Measurements from ENCODE around the gene FAM186B. TPM values are rescaled to one million over a fixed set of nuclear protein-coding genes. Genes with fewer than 3 reads are reported as not detected.
"Not testable (repeated sequence)": the region's sequence is repeated elsewhere in the genome, so short reads cannot be mapped to it uniquely, and the experiment has no call there.

The FAM186B gene, protein sequence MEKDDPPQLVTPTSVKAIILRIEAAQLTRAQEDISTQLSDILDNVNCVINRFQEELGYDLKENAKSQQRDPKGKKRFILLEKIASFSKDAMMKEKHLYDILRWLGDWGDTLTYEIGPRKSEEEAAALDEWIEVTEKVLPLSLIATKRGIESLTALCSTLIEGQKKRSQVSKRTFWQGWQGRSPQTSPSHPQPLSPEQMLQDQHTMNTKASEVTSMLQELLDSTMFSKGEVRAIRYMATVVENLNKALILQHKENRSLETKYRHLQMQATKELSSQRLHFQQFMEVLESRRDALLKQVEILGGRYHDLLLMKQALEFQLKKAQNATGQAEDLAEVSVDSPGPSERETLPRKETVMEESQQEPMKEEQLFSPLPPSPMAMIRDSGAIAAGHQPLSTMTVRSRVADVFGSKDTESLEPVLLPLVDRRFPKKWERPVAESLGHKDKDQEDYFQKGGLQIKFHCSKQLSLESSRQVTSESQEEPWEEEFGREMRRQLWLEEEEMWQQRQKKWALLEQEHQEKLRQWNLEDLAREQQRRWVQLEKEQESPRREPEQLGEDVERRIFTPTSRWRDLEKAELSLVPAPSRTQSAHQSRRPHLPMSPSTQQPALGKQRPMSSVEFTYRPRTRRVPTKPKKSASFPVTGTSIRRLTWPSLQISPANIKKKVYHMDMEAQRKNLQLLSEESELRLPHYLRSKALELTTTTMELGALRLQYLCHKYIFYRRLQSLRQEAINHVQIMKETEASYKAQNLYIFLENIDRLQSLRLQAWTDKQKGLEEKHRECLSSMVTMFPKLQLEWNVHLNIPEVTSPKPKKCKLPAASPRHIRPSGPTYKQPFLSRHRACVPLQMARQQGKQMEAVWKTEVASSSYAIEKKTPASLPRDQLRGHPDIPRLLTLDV
- 1.8 TPM for polyA plus RNA-seq (ENCODE audit: insufficient read length)

DNA sequence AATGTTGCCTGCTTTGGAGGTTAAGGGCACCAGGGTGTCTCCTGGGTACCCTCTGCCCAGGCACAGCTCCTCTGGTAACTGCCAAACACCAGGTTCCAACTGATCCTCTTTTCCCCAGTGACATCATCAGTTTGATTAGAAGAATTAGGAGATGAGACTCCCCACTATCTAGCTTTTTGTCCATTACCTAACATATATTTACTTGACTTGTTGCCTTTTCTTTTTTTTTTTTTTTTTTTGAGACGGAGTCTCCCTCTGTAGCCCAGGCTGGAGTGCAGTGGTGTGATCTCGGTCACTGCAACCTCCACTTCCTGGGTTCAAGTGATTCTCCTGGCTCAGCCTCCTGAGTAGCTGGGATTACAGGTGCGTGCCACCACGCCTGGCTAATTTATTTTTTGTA is at the start of gene FAM186B:
TSS of gene FAM186B (minus strand) at position 101 of the 400 bp plus-strand sequence. CDS start 162 bp downstream, outside the sequence.
- DNase-seq (ENCODE audit: low read depth) = not testable (repeated sequence)

- no peak for DNase-seq (ENCODE audit: low read depth)
Observed at GRCh38 chr12:49654715-49655114, 49.3 kb upstream of the FAM186B start.

GRCh38 chr12:49652921-49653520 is 47.6 kb upstream of the FAM186B start:
- DNase-seq (ENCODE audit: low read depth) = no peak

GRCh38 chr12:49651855-49652254 is 46.4 kb upstream of the FAM186B start:
- no peak for DNase-seq (ENCODE audit: low read depth)

DNA sequence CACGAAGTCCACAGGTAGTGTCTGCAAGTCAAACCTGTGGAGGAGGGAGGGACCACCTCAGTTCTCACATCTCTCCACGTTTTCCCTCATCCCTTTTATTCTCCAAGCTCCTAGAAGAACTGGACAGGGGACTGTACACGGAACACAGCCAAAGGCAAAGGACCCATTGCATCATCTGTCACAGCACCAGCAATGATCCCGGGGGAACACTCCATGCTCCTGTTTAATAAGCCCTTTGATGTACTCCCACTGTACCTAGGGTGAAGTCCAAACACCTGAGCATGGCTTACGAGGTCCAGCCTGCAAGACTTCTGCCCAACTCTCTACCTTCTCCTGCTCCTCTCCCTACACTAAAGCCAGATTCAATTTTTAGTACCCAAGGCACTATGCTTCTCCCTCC is 44.5 kb upstream of the FAM186B start:
- DNase-seq (ENCODE audit: low read depth) = no peak

GRCh38 chr12:49649445-49649844 is 44.0 kb upstream of the FAM186B start:
- DNase-seq (ENCODE audit: low read depth) = no peak

DNA sequence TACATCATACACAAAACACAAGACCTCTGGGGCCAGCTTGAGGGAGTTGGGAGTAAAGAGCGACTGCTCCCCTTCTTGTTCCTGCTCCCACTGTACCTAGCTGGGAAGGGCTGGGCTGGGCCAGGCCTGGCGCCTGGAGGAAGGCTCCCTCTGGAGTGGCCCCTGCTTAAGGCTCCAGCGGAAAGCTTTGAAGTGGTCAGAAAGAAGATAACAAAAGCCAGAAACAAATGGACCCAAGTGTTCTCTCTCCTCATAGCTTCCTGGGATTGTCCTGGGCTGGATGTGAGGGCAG is 43.2 kb upstream of the FAM186B start:
- DNase-seq (ENCODE audit: low read depth) = no peak

GRCh38 chr12:49647827-49648711 is 42.6 kb upstream of the FAM186B start:
- DNase-seq (ENCODE audit: low read depth) = no peak

DNA sequence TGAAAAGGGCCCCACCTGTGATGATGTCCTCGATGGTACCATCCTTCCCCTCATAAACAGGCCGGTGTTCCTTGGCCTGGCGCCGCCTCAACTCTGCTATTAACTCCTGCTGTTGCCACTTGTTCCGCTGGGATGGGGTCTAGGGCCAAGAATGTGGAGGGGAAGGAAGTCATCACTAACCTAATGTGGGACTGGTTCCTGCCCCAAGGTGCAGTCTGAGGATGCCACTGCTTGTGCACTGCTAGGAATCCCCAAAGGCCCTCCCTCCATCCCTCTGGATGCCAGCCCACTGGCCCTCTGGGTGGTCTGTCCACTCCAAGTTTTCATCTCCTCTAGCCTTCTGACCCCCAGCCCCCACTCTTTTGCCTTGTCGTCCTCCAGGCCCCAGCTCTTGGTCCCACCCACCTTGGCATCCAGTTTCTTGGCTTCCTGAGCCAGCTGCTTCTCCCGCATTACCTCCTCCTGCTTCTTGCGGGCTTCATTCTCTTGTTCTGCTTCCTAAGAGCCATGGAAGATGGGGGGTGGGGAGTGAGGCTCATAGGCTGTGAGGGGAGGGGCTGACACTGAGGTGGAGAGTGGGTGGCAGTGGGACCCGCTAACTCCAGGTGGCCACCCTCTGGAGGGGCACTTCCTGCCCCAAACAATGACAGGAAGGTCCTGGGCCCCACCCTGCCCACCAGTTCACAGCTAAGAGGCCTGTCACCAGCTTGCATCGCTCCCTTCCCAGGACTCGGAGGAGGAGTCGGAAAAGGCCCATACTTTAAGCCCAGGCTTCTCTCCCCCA is 41.6 kb upstream of the FAM186B start:
- no peak for DNase-seq (ENCODE audit: low read depth)

GRCh38 chr12:49646331-49646830 is 40.9 kb upstream of the FAM186B start:
- no peak for DNase-seq (ENCODE audit: low read depth)

DNA sequence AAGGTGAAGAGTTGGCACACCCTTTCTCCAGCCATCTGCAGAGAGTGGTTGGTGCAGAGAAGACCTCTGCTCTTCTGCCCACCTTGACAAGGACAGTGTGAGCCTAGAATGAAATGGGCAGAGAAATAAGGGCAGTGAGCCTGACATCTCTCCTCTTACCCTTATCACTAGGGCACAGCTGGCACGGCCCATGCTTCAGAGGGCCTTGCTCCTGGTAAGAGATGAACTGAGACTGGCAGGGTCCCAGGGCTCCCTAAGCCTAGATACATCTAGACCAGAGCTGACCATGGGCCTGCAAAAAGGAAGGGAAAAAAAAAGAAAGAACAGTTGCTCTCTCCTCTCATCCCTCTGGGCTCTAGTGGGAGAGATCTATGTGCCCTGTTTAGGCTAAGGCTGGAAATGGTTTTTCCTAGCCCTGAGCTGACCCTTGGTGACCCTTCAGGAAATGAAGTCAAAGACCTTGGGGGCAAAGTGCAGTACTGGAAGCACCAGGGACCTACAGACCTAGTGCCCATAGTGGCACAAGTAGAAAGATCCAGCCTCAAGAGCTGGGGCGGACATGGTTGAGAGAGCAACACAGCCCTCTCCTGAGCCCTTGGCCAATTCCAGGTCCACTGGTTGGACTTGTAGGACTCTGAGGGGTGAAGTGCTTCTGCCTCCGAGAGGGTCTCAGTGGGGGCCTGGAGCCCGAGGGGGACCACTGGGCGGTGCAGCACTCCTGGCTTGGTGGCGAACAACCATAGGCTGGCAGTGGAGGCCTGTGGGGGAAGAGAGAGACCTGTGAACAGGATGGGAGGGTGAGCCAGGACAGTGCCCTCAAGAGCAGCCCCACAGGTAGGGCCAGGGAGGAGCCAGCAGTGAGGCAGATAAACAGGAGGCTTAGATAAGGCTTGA is 40.0 kb upstream of the FAM186B start:
- DNase-seq (ENCODE audit: low read depth) = no peak

DNA sequence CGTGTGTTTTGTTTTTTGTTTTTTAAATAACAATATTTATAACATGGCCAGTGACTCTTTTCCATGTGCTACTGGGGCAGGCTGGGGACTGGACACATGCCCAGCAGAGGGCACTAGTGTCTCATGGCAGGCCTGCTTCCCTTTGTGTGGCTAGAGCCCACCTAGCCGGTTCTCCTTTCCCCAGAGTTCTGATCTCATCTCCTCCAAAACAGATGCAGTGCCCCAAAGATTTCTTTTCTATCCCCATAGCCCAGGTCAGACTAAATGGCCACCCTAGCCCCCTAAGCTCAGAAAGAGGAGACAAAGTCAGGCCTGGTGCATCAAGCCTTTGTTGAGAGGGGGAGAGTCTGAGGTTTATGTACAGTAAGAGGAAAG is 39.2 kb upstream of the FAM186B start:
- DNase-seq (ENCODE audit: low read depth) = no peak

- DNase-seq (ENCODE audit: low read depth) = no peak
Observed at GRCh38 chr12:49643961-49644619, 38.7 kb upstream of the FAM186B start.

GRCh38 chr12:49643135-49643534 is 37.7 kb upstream of the FAM186B start:
- no peak for DNase-seq (ENCODE audit: low read depth)

- DNase-seq (ENCODE audit: low read depth) = no peak
Observed at GRCh38 chr12:49642370-49642802, 36.9 kb upstream of the FAM186B start.

GRCh38 chr12:49641748-49642369 is 36.4 kb upstream of the FAM186B start:
- DNase-seq (ENCODE audit: low read depth) = no peak

DNA sequence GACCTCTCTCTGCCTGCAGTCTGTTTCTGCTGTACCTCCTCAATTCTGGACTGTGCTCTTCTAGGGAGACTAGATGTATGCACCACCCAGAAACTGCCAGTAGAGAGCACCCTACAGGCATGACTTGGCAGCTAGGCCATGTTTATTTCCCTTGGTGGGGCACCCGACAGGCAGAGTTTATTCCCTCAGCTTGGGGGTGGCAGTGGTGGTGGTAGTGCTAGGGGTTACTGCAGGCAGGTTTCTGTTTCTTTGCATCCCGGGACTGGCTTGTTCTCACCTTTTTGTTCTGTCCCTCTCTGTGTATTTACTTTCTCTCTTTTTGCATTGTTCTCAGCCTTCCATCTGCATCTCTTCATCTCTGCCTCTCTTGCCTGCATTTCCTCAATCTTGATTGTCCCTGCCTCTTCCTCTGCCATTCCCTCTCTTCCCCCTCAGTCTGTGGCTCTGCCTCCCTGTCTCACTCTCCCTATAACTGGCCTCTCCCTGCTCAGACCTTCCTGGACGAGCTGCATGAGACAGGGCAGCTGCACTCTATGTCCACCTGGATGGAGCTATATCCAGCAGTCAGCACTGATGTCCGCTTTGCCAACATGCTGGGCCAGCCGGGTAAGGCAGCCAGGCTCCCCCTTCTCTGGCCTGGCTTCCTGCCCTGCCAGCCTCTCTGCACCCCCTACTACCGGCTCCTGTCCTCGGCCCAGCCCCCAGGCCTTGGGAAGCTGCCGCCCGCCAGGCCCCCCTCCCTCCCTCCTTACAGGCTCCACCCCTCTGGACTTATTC is 31.7 kb upstream of the FAM186B start:
- DNase-seq (ENCODE audit: low read depth) = no peak

DNA sequence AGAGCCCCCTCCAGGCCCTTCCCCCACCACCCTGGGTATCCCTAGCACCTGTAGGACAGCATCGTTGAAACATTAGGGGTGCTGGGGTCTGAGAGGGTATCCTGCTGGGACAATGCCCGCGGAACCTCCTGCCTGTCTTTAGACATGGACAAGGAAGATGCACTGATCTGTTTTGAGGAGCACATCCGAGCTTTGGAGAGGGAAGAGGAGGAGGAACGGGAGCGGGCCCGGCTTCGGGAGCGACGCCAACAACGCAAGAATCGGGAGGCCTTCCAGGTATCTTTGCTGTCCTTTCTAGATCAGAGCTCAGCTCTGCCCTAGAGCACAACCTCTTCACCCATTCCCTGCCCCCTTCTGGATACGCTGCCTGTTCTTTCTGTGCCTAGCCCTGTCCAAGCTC is 31.1 kb upstream of the FAM186B start:
- DNase-seq (ENCODE audit: low read depth) = no peak
